ENCODE data around the gene MAPRE3.

DNA sequence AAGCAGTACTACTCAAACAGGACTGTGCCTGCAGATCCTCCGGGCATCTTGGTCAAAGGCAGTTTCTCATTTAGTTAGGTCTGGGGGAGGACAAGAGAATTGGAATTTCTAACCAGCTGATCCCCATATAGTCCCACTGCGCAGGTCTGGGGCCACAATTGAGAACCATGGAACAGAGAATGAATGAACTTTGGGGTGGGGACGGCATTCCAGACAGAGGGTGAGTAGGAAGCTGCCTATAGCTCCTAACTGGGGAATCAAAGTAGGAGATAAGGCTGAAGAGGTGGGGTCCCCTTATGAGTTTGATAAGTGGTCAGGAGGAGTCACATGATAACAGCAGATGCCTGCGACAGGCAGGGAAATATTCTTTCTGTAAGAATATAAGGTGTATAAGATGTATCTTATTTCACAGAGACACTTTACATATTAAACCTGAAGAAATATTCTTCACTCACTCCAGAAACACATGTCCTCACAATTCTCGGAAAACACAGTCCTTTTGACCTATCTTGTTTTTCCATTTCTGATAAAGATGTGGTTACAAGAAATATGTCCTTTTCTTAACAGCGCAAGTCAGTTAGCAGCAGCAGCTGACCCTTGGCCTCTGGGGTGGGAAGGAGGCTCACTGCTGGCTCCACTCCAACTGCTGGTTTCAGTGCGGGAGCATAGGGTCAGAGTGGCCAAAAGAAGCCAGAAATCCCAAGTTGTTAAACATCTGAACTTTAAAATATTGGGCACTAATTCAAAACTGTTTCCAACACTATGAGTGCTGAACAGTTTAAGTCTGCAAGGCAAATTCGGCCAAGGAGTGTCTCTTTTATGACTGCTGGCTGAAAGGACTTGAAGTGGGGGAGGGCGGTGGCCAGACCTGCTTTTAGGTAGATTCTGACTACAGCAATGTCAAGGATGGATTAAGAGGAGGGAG, 49.8 kb downstream of the MAPRE3 start:
- TF ChIP-seq ZFP3 (CRISPR knock-in tag; IDR thresholded peaks at IDR 0.05), result no peak
- no peak for TF ChIP-seq CSDC2 (CRISPR knock-in tag; IDR thresholded peaks at IDR 0.05)

Measured in SK-N-SH treated with all-trans-retinoic acid at 6 μM for 48 hours (cell line).